Small intestine (tissue), 7 donors: ENCODE results near the gene C6orf141. TPM values are rescaled to one million over a fixed set of nuclear protein-coding genes. Genes with fewer than 3 reads are reported as not detected.
"Not testable (repeated sequence)": the region's sequence is repeated elsewhere in the genome, so short reads cannot be mapped to it uniquely, and the experiment has no call there.

Experiments
- DNase-seq, 2 donors: peaks; one replicate each; pipeline versions ENCODE4 v3.0.0 to v3.0.0-alpha.2; 2013
- FAIRE-seq: peaks from 2 replicates; lab custom pipeline; 2012; peaks lifted over from hg19 to GRCh38; lab: Jason Lieb, UNC
- H3K27ac ChIP-seq, 3 donors: one replicate each; pipeline ENCODE4 v1.5.1; 2013; ENCODE audit warnings: low read length in 2 of 3, mild to moderate bottlenecking in 2 of 3, control low read depth in 1 of 3, inconsistent platforms in 1 of 3, low read depth in 1 of 3, moderate library complexity in 1 of 3
- H3K27me3 ChIP-seq, 3 donors: one replicate each; pipeline ENCODE4 v1.6.1; 2013; ENCODE audit warnings: low read length in 3 of 3, inconsistent platforms in 1 of 3; ENCODE audit not compliant: control insufficient read depth in 3 of 3, insufficient read depth in 3 of 3
- H3K36me3 ChIP-seq, 3 donors: one replicate each; pipeline ENCODE4 v1.6.1; 2013; ENCODE audit warnings: low read length in 3 of 3, inconsistent platforms in 1 of 3, low read depth in 1 of 3, mild to moderate bottlenecking in 1 of 3, moderate library complexity in 1 of 3; ENCODE audit not compliant: control insufficient read depth in 3 of 3, insufficient read depth in 2 of 3
- H3K4me1 ChIP-seq, 3 donors: one replicate each; pipeline ENCODE4 v1.6.1; 2013; ENCODE audit warnings: low read length in 2 of 3, inconsistent platforms in 1 of 3, low read depth in 1 of 3, mild to moderate bottlenecking in 1 of 3, moderate library complexity in 1 of 3; ENCODE audit not compliant: control insufficient read depth in 3 of 3, insufficient read depth in 2 of 3
- H3K4me3 ChIP-seq, 3 donors: one replicate each; pipeline ENCODE4 v1.5.1; 2013; ENCODE audit warnings: low read length in 3 of 3, control low read depth in 1 of 3, inconsistent platforms in 1 of 3, low read depth in 1 of 3, mild to moderate bottlenecking in 1 of 3, moderate library complexity in 1 of 3
- H3K9me3 ChIP-seq, 2 donors: one replicate each; pipeline ENCODE4 v1.6.1; 2013; ENCODE audit warnings: low read depth in 1 of 2, low read length in 1 of 2; ENCODE audit not compliant: control insufficient read depth in 2 of 2, insufficient read depth in 1 of 2
- WGBS, 3 donors: extraction: QIAGEN DNeasy Blood & Tissue Kit; methylation state at CpG; one replicate each; pipeline ENCODE4 v1.1.7; 2013; 5-methylcytosine and 5-hydroxymethylcytosine counted together
- polyA plus RNA-seq, 4 donors: library from polyadenylated mRNA; stranded (reverse) in 3 of 4; unstranded in 1 of 4; fragments of 200-250 nt in 3 of 4; fragments of 120-200 nt in 1 of 4; gene quantifications; one replicate each; pipeline versions ENCODE4 v1.2.1 to v1.2.3, GENCODE V29; 2013
- donor health status: healthy with polysubstance abuse.
- donor health status: control.
- donor health status: control.
- donor health status: Bipolar disorder and iron deficiency.
- donor health status: healthy.

C6orf141 gene
- polyA plus RNA-seq, 4 donors = 3.2 to 19.5 (median 5.5) TPM; not detected in 1

DNA sequence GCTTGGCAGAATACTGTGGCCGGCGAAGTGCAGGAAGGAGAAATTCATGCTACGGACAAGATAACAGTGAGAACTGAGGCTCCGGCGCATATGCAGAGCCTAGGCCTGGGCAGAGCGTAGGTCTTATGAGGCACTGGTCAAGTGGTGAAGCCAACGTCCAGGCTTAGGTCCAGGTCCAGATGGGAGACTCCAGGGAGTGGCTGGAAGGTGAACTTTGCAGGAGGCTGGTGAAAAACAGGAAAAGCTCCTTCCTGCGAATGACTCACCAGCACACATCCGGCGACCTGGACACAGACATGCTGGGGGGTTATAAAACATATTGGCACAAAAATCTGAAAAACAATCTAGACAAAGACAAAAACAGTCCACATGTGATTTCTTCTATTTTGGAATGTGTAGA lies 15.4 kb downstream of the C6orf141 start:
- WGBS, 3 donors = 68 to 74% (median 74%) methylated on average over 10 of the region's 10 CpGs
- no peak overlapping the region for H3K4me3 ChIP-seq
- no peaks in the 10 kb centered on the region for H3K4me1 ChIP-seq
- H3K27me3 ChIP-seq = no peaks in the 10 kb centered on the region
- no peak overlapping the region for H3K27ac ChIP-seq
- no peak for DNase-seq
- H3K36me3 ChIP-seq = no peaks in the 10 kb centered on the region
- no peaks in the 10 kb centered on the region for H3K9me3 ChIP-seq
- FAIRE-seq = no peak

GRCh38 chr6:49570474-49571079 lies 20.1 kb downstream of the C6orf141 start:
- Histone ChIP-seq H3K27me3 (no peaks in the 10 kb centered on the region), H3K4me1 (no peaks in the 10 kb centered on the region), H3K27ac (no peak overlapping the region), H3K4me3 (no peak overlapping the region), H3K36me3 (no peaks in the 10 kb centered on the region), H3K9me3 (no peaks in the 10 kb centered on the region)
- DNase-seq = peak; percentile 12 to 17
- 37 to 46% (median 38%) methylated on average over 6 of the region's 6 CpGs for WGBS, 3 donors
- no peak for FAIRE-seq

DNA sequence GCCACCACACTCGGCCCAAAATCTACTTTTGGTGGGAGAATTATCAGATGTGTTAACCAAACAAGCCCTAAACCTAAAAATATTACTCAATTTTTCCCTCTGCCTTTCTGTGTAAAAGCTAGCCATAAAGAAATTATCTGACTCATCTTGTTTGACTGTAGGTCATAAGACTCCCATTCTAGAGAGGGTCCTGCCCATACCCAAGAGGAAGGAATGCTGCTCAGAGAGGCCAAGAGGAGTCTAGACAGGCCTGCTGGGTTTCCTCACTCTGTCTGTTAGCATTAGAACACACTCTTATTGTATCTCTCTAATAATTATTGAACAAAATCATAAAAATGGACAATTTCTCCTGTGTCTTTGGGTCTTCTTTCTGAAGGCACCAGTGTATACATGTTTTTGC lies 26.1 kb downstream of the C6orf141 start:
- no peak for FAIRE-seq
- Histone ChIP-seq H3K4me3 (no peak overlapping the region), H3K27me3 (no peaks in the 10 kb centered on the region), H3K36me3 (no peaks in the 10 kb centered on the region), H3K4me1 (no peaks in the 10 kb centered on the region), H3K27ac (no peak overlapping the region), H3K9me3 (no peaks in the 10 kb centered on the region)
- 81 to 100% (median 86%) methylated on average over 1 of the region's 1 CpG for WGBS, 3 donors
- DNase-seq = no peak

DNA sequence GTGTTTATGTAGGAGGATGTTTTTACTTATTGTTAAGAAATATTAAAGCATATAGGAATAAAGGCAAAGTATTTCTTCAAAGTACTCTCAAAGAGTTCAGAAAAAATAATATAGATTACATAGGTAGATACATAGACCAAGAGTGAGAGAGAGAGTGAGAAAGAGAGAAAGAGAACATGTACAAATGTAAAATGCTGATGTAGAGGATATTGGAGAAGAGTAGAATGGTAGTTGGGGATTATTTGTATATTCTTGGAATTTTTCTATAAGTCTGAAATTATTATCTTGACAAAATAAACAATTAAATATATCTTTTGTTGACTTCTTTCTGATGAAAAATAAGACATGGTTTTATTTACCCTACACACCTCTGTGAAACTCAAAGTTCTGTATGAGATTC lies 29.2 kb downstream of the C6orf141 start:
- H3K4me1 ChIP-seq = no peaks in the 10 kb centered on the region
- H3K27ac ChIP-seq = no peak overlapping the region
- no peak overlapping the region for H3K4me3 ChIP-seq
- H3K9me3 ChIP-seq = no peaks in the 10 kb centered on the region
- no peak for FAIRE-seq
- no peaks in the 10 kb centered on the region for H3K36me3 ChIP-seq
- DNase-seq = no peak
- H3K27me3 ChIP-seq = no peaks in the 10 kb centered on the region

- no peak overlapping the region for H3K4me3 ChIP-seq
- H3K36me3 ChIP-seq = no peaks in the 10 kb centered on the region
- no peaks in the 10 kb centered on the region for H3K27me3 ChIP-seq
- 73 to 79% (median 78%) methylated on average over 1 of the region's 1 CpG for WGBS, 3 donors
- FAIRE-seq (no peak), DNase-seq (no peak)
- no peaks in the 10 kb centered on the region for H3K9me3 ChIP-seq
- H3K27ac ChIP-seq = no peak overlapping the region
- no peaks in the 10 kb centered on the region for H3K4me1 ChIP-seq
These were observed 32.1 kb downstream of the C6orf141 start for GRCh38 chr6:49582529-49582928.

- not testable (repeated sequence) for FAIRE-seq, H3K27me3 ChIP-seq, H3K36me3 ChIP-seq, H3K4me1 ChIP-seq, H3K9me3 ChIP-seq, DNase-seq, H3K27ac ChIP-seq, H3K4me3 ChIP-seq
- 79 to 87% (median 82%) methylated on average over 5 of the region's 5 CpGs for WGBS, 3 donors
These were observed 36.8 kb downstream of the C6orf141 start for GRCh38 chr6:49587262-49587661.

Other genes starting within 250 kb of the C6orf141 start
- gene MMUT, start 87.4 kb upstream of the C6orf141 start, polyA plus RNA-seq = 10 to 100 TPM; 18.0 to 37.6 (median 21.2) TPM
- gene CENPQ, start 87.3 kb upstream of the C6orf141 start, polyA plus RNA-seq = 1 to 10 TPM; 1.6 to 7.2 (median 3.1) TPM
- not detected for gene GLYATL3, start 50.7 kb upstream of the C6orf141 start, polyA plus RNA-seq
- gene RHAG, start 86.2 kb downstream of the C6orf141 start, polyA plus RNA-seq = under 1 TPM in 1 of 4 donors, not detected in 3; 0.40 TPM
- gene CRISP2, start 162.9 kb downstream of the C6orf141 start, polyA plus RNA-seq = under 1 TPM in 1 of 4 donors, not detected in 3; 0.30 TPM
- under 1 TPM in 2 of 4 donors, not detected in 2; 0.06 to 0.13 TPM for gene CRISP3, start 193.7 kb downstream of the C6orf141 start, polyA plus RNA-seq
- gene PGK2, start 236.6 kb downstream of the C6orf141 start, polyA plus RNA-seq = under 1 TPM in 1 of 4 donors, not detected in 3; 0.31 TPM